ENCODE data around the gene ZNF90. TPM values are rescaled to one million over a fixed set of nuclear protein-coding genes. Genes with fewer than 3 reads are reported as not detected.

Gene ZNF90
- total and polyA plus RNA-seq, 2 experiments from 2014 or later = 102 to 122 TPM

- TF ChIP-seq ZNF462 (CRISPR knock-in tag; IDR thresholded peaks at IDR 0.05) = no peak
- TF ChIP-seq STAT1 (IDR thresholded peaks at IDR 0.05; ENCODE audit: unreplicated experiment) = no peak
- TF ChIP-seq EZH2phosphoT487 (IDR thresholded peaks at IDR 0.05; ENCODE audit: unreplicated experiment) = no peak
- TF ChIP-seq REST (IDR thresholded peaks at IDR 0.05; ENCODE audit: unreplicated experiment) = no peak
- no peak for TF ChIP-seq ZNF114 (CRISPR knock-in tag; IDR thresholded peaks at IDR 0.05)
- TF ChIP-seq, protein P1, sequence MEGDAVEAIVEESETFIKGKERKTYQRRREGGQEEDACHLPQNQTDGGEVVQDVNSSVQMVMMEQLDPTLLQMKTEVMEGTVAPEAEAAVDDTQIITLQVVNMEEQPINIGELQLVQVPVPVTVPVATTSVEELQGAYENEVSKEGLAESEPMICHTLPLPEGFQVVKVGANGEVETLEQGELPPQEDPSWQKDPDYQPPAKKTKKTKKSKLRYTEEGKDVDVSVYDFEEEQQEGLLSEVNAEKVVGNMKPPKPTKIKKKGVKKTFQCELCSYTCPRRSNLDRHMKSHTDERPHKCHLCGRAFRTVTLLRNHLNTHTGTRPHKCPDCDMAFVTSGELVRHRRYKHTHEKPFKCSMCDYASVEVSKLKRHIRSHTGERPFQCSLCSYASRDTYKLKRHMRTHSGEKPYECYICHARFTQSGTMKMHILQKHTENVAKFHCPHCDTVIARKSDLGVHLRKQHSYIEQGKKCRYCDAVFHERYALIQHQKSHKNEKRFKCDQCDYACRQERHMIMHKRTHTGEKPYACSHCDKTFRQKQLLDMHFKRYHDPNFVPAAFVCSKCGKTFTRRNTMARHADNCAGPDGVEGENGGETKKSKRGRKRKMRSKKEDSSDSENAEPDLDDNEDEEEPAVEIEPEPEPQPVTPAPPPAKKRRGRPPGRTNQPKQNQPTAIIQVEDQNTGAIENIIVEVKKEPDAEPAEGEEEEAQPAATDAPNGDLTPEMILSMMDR (conservative IDR thresholded peaks at IDR 0.05; ENCODE audit: low read depth in 2 of 2) = no peak
- TF ChIP-seq ETS1 (IDR thresholded peaks at IDR 0.05) = no peak
- no peak for TF ChIP-seq NANOG (IDR thresholded peaks at IDR 0.05; ENCODE audit: borderline replicate concordance)
Observed at GRCh38 chr19:20102097-20102496, 24.3 kb downstream of the ZNF90 start (continued).

Data from GM23338 (cell line).